HG03025 (cell line): Measurements from ENCODE around the gene PCSK7.
A peak's percentile ranks its signal among the peaks of the same experiment; 100 is the strongest.

Experiments
- ATAC-seq: cut with Tn5 transposase; IDR thresholded peaks from one replicate; pipeline ENCODE4 v1.9.1; 2021; ENCODE audit warnings: mild to moderate bottlenecking, moderate library complexity; ENCODE audit not compliant: unreplicated experiment, low FRiP score

Gene PCSK7

DNA sequence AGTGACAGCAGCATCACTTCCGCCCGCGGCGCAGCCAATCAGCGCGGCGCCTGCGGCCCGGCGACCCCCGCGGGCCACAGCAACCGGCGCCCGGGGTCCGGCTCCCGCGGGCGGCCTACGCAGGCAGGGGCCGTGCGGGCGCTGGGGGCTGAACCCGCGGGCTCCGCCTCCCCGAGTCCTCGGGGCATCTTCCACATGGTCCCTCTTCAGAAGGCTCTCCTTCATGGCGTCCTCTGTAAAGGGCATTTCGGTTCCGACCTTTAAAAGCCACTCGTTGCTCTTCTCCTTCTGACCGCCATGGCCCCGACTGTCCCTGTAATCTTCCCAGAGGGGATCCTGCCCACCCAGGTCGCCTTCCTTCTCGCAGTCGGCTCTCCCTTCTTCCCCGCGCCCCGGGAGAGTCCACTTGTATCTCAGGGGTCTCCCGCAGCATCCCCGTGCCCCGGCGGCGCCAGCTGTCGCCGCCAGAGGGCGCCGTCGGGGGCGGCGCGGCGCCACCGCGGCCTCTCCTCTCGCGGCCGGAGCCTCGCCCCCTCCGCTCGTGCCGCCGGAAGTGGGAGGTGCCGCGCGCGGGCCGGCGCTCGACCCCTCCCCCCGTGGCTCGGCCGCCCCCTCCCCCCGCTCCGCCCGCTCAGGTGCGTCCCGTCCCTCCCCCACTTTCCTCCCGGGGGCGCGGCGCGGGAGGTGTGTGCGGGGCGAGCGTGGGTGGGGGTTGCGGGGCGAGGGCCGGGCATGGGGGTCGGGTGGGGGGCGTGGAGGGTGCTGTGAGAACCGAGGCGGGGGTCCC, 412 bp upstream of the PCSK7 start, which contains the start of gene RNF214:
Gene RNF214, plus strand, starts transcription at position 580 of the 787 bp plus-strand sequence. CDS start 1,602 bp downstream, outside the sequence.
- ATAC-seq: peak; percentile 70

DNA sequence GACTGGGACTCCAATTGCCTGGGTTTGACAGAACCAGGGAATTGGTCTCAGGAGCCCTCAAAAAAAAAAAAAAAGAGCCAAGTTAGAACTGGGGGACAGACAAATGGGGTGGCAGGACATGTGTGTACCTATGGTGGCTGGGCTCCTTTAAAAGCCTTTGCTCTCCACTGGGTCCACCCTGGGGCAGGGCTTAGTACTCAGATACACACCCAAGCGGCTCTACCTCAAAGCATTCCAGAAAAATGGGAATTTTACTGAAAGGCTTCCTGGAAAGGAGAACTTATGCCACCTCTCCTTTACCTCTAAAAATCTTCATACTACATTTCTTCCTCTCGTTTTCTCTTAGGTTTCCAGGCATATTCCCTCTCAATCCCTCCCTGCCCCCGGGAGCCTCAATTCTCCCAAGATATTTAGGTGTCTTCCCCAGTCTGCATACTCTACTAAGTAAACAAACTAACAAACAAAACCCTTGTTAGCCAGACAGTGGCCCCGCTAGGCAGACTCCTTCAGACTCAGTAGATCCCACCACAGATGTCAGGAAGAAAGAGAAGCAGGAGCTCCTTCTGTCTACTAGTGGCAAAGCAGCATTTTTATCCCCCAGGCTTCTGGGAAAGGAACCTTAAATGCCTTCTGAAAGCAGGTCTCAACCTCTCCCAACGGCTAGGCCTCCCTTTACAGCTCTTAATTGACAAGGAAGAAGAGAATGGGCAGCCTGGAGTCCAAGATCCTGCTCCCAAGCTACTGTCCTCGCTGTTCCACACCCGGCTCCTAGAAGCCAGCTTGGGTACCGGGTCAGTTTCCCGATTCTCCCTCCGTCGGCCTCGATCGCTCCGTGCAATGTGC, 653 bp downstream of the PCSK7 start:
- no peak for ATAC-seq

- ATAC-seq: no peak
Observed at GRCh38 chr11:117230286-117230961, 1.4 kb downstream of the PCSK7 start.

DNA sequence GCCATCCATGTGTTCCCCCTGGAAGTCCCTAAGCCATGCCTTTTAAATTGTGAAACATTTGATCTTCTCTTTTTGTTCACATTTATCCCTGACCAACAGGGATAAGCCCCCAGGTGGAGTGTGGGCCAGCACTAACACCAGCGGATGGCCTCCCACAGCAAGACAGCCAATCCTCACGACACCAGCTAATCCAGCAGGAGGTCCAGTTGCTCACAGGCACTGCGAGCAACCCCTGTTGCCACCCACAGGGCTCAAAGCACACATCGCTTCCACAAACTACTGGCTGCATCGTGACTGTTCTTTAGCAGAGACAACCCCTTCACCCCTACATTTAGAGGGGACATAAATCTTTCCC, 2.0 kb downstream of the PCSK7 start:
- no peak for ATAC-seq

- ATAC-seq: no peak
Observed at GRCh38 chr11:117229411-117229810, 2.5 kb downstream of the PCSK7 start.

DNA sequence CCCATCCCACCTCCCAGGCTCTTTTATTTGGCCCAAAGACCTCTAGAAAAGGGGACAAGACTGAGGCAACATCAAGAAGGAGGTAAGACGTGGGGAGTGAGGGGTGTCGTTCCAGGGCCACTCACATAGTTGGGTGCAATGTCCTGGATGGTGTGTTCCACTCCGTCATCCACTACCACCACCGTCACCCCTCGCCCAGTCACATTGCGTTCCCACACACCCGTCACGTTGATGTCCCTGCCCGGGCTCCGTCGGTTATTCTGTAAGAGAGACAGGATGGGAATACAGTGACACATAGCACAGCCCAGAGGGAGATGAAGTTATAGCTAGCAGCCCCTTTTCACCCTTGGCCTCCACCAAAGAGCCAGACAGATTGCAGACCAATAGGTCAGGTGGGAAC, 3.8 kb downstream of the PCSK7 start:
- ATAC-seq: no peak

GRCh38 chr11:117226388-117227385, 5.2 kb downstream of the PCSK7 start:
- no peak for ATAC-seq

DNA sequence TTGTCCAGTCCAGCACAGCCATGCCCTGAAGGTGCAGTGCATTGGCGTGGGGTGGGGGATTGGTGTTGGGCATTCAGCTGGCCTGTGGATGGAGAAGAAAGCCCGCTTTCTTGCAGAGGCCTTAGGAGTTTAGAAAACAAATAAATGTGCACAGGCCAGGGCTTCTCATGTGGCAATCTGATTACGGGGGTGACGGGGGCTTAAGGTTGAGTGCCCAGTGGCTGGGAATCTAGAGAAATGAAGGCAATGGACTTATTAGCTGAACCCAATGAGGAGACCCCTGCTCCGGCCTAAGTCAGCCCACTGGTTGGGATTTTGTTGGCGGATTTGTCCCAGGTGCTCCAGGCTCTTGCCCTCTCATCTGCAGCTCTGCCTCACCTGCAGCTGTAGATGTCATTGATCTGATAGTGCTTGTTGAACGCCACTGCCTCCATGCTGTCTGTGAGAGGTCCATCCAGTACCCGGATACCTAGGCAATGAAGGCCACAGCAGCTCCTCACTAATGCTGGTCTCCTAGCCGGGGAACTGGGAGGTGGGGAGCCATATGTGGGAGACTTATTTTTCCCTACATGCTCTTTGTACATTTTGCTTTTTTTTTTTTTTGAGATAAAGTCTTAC, 6.2 kb downstream of the PCSK7 start:
- no peak for ATAC-seq

DNA sequence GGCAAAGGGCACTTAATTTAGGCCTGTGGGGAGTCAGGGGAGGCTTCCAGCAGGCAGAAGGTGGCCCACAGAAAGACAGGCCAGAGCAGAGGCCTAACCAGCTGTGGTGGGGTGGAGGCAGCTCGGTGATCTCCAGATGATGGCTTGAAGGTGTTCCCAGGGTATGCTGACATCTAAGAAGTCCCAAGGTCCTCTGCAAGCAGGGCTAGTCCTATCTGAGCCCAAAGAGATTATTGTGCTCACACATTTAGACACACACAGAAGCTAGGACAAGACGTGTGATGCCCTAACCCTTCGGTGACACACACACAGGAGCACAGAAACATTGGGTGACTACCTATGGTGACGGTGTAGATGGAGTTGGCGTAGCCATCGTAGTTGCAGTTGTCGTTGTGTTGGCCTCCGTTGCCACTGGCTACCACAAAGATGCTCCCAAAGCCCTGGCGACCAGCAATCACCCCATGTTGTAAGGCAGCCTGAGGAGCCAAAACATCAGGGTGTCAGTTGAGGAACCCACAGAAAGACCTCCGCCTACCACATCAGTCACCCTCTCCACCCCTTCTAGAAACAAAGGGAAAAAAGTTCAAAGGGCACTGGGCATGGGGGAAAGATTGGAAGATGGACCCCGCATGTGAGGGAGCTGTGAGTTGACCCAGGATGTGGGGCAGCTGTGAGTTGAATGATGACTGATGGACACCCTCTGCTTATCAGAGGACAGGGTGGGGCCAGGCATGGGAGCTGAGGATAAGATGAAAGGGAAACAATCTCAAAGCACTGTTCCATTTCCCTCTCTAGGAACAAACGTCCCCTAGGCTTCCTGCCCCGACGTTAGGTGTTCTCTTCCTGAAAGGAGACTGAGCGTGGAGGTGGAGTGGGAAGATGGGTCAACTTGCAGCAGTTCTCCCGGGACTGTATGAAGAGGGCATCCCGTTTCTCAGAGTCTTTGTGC, 7.9 kb downstream of the PCSK7 start:
- ATAC-seq: no peak

DNA sequence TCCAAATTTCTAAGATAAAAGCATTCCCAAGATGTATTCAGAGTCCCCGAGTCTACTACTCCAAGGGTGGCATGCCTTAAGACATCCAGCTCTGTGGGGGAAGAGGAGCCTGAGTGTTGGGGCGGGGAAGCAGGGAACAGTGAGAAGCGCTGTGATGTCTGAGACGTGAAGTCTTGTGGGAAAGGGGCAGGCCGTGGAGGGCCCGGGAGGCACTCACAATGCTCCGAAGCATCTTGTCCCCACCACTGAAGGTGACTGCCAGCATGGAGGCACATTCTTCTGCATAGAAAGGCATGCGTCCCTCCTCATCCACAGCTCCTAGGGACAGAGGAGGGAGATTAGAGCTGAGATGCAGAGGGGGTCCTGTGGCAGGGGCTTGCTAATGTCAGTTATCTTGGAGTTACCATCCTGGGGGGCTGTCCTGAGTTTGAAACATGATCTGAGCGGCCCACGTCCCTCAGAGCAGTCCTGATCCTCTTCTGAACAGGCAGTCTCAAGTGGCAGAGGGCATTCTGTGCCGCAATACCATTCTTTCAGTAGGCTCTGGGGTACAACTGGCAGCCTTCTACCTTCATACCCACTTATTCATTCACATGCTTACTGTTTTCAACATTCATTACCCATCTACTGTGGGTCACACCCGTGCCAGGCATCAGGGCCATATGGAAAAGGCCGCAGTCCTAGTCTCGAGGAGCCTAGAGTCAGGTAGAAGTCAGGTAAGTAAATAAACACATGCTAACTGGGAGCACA, 8.7 kb downstream of the PCSK7 start:
- no peak for ATAC-seq

GRCh38 chr11:117221775-117222517, 9.9 kb downstream of the PCSK7 start:
- ATAC-seq: no peak

DNA sequence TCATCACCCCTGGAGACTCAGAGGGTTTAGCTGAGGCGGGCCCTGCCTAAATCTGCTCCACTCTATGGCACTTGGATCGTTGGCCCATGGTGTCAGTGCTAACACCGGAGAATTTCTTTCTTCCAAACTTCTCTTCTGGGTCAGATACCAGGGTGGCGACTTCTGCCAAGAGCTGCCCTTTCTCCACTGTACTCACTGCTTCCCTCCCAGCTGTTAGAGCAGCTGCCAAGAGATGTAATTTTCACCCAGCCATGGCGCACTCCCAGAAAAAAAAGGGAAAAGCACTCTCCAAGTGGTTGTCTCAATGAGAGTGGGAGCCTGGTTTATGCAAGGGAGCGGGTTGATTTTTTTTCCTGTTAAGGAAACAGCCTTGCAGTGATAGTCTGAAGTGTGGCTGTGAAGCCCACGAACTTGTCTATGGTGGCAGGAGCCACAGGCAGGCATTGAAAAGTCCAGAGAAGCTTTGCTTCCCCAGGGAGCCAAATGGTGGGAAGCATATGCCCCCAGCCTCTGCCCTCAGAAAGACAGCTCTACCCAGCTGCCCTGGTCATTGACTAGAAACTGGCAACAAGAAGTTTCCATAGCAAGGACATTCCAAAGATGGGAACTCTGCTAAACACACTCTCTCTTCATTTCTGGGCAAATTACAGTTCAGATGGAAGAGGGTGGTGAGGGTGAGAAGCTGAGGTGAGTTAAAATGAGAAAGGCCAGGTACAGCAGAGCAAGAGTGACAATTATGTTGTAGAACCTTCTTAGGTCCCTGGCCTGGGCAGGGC, 10.7 kb downstream of the PCSK7 start:
- ATAC-seq: no peak

DNA sequence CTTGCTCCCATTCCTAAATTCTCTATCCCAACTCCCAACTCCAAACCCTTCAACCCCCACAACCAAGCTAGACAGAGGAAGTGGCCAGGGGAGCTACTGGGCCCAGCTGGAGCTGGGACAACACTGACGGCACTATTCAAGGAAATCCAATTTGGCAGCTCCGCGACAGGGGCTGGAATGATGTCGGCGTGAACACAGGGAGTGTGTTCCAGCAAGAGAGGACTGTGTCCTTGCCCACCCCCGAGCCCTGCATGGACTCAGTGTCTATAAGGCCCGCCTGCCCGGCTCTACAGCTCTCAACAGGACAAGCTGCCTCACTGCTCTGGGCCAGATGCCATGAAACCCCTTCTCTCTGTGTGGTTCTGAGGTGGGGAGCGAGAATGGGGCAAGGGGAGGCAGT, 11.3 kb downstream of the PCSK7 start:
- ATAC-seq: no peak

GRCh38 chr11:117219995-117220394, 11.9 kb downstream of the PCSK7 start:
- no peak for ATAC-seq

DNA sequence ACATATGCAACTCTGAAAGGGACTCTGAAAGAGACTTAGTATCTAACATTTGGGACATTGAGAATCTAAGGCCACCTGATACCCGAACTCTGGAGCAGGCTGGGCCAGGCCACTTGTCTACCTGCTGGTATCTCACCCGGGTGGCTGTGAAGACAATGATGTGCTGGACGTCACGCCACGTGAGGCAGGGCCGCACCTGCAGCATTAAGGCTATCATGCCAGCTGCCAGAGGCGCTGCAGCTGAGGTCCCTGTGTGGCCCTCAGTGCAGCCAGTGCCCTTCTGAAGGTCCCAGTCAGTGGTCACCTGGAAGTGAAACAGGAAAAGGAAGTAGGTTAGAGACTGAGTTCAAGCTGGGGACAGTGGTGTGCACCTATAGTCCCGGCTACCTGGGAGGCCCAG, 12.4 kb downstream of the PCSK7 start:
- ATAC-seq: no peak

DNA sequence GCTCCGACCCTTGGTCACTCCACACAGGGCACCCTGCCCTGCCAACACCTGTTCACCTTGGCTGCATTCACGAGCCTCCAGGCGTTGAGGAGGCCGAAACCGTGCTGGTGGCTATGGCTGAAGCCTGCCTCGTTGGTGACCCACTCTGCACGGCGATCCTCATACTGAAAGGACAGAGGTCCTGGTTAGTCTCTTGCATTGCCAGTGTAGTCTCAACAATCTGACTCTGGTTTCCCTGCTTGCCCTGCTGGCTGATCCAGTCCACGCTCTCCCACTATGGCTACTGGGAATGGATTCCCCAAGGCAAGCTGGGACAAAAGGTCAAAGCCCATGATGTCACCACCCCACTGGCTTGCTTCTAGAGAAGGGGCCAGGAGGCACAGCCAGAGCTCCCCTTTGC, 12.9 kb downstream of the PCSK7 start:
- no peak for ATAC-seq
